HEK293 (cell line): Measurements from ENCODE around the gene AVP.

Source experiments
- CTCF ChIA-PET: fragments of 350-600 bp; formaldehyde crosslinking; extraction: SDS; loops from one replicate; lab custom pipeline; 2021; ENCODE audit warnings: antibody characterized with exemption; lab: Yijun Ruan, JAX
- POLR2A ChIA-PET: fragments of 300-600 bp; formaldehyde crosslinking; extraction: SDS; loops from one replicate; lab custom pipeline; 2020; ENCODE audit warnings: antibody characterized with exemption, inconsistent platforms; lab: Yijun Ruan, JAX
- H3K27ac ChIP-seq: fragments of 200-500 bp; sonication (Bioruptor generic); 2 replicates; pipeline ENCODE4 v1.5.1; 2014; ENCODE audit warnings: low read depth, low read length, control low read depth, inconsistent platforms; ENCODE audit errors: extremely low read depth
- H3K36me3 ChIP-seq, 2 experiments: fragments of 200-500 bp in 1 of 2; sonication (Bioruptor generic) in 1 of 2; 1 replicate in 1 of 2; 2 replicates in 1 of 2; pipeline ENCODE4 v1.5.1; 2014 to 2017; ENCODE audit warnings: inconsistent platforms in 2 of 2, low read length in 2 of 2; ENCODE audit not compliant: control insufficient read depth in 2 of 2, insufficient read depth in 1 of 2
- H3K4me1 ChIP-seq: fragments of 200-500 bp; sonication (Bioruptor generic); 2 replicates; pipeline ENCODE4 v1.5.1; 2014; ENCODE audit warnings: mild to moderate bottlenecking, low read length, inconsistent platforms; ENCODE audit not compliant: control insufficient read depth, insufficient read depth
- H3K4me3 ChIP-seq: 2 replicates; pipeline ENCODE4 v1.5.1; 2011; ENCODE audit warnings: low read depth, mild to moderate bottlenecking, control low read depth, low read length, moderate library complexity
- H3K9me3 ChIP-seq: fragments of 200-500 bp; sonication (Bioruptor generic); 2 replicates; pipeline ENCODE4 v1.5.1; 2014; ENCODE audit warnings: low read depth, low read length, inconsistent platforms; ENCODE audit not compliant: control insufficient read depth, insufficient read depth
- IKZF3 ChIP-seq: fragments of 450-650 bp; IDR thresholded peaks from 2 replicates; pipeline ENCODE4 v1.5.0; 2018; ENCODE audit warnings: missing biosample characterization, mild to moderate bottlenecking, missing genetic modification characterization, moderate library complexity
- MYNN ChIP-seq: fragments of 450-650 bp; formaldehyde crosslinking; IDR thresholded peaks from 2 replicates; pipeline ENCODE4 v1.5.1; 2016; ENCODE audit warnings: missing biosample characterization, missing genetic modification characterization, borderline replicate concordance
- ZEB2 ChIP-seq: fragments of 450-650 bp; formaldehyde crosslinking; IDR thresholded peaks from 2 replicates; pipeline ENCODE4 v1.5.1; 2016; ENCODE audit warnings: missing biosample characterization, missing genetic modification characterization
- ZNF132 ChIP-seq: fragments of 450-650 bp; formaldehyde crosslinking; IDR thresholded peaks from 2 replicates; pipeline ENCODE4 v1.5.1; 2017; ENCODE audit warnings: missing biosample characterization, missing genetic modification characterization, borderline replicate concordance
- ZNF223 ChIP-seq: fragments of 450-650 bp; formaldehyde crosslinking; IDR thresholded peaks from 2 replicates; pipeline ENCODE4 v1.5.1; 2016; ENCODE audit warnings: missing biosample characterization, missing genetic modification characterization
- ZNF521 ChIP-seq: fragments of 450-650 bp; formaldehyde crosslinking; IDR thresholded peaks from 2 replicates; pipeline ENCODE4 v1.5.1; 2017; ENCODE audit warnings: missing biosample characterization, mild to moderate bottlenecking, missing genetic modification characterization
- ZNF558 ChIP-seq: fragments of 450-650 bp; formaldehyde crosslinking; IDR thresholded peaks from 2 replicates; pipeline ENCODE4 v1.5.1; 2016; ENCODE audit warnings: missing biosample characterization, missing genetic modification characterization
- ZNF610 ChIP-seq: fragments of 450-650 bp; formaldehyde crosslinking; IDR thresholded peaks from 2 replicates; pipeline ENCODE4 v1.5.1; 2016; ENCODE audit warnings: missing biosample characterization, missing genetic modification characterization, borderline replicate concordance
- ZNF76 ChIP-seq: fragments of 450-650 bp; formaldehyde crosslinking; IDR thresholded peaks from 2 replicates; pipeline ENCODE4; 2016; ENCODE audit warnings: low read depth, missing biosample characterization, missing genetic modification characterization, borderline replicate concordance
- ZNF830 ChIP-seq: fragments of 450-650 bp; IDR thresholded peaks from 2 replicates; pipeline ENCODE4 v1.5.0; 2018; ENCODE audit warnings: missing biosample characterization, missing genetic modification characterization, low read depth, mild to moderate bottlenecking, moderate library complexity
- TF ChIP-seq, protein P1 (sequence below): fragments of 450-650 bp; formaldehyde crosslinking; IDR thresholded peaks from 2 replicates; pipeline ENCODE4 v1.5.1; 2016; ENCODE audit warnings: missing biosample characterization, missing genetic modification characterization
- TF ChIP-seq, protein P2 (sequence below): fragments of 450-650 bp; formaldehyde crosslinking; IDR thresholded peaks from 2 replicates; pipeline ENCODE4 v1.5.1; 2016; ENCODE audit warnings: missing biosample characterization, missing genetic modification characterization, low read depth
- TF ChIP-seq, protein P3 (sequence below): fragments of 450-650 bp; formaldehyde crosslinking; IDR thresholded peaks from 2 replicates; pipeline ENCODE4 v1.5.1; 2016; ENCODE audit warnings: missing biosample characterization, missing genetic modification characterization
- TF ChIP-seq, protein P4 (sequence below): fragments of 450-650 bp; formaldehyde crosslinking; IDR thresholded peaks from 2 replicates; pipeline ENCODE4 v1.5.1; 2017; ENCODE audit warnings: missing biosample characterization, mild to moderate bottlenecking, missing genetic modification characterization, moderate library complexity

AVP gene

DNA sequence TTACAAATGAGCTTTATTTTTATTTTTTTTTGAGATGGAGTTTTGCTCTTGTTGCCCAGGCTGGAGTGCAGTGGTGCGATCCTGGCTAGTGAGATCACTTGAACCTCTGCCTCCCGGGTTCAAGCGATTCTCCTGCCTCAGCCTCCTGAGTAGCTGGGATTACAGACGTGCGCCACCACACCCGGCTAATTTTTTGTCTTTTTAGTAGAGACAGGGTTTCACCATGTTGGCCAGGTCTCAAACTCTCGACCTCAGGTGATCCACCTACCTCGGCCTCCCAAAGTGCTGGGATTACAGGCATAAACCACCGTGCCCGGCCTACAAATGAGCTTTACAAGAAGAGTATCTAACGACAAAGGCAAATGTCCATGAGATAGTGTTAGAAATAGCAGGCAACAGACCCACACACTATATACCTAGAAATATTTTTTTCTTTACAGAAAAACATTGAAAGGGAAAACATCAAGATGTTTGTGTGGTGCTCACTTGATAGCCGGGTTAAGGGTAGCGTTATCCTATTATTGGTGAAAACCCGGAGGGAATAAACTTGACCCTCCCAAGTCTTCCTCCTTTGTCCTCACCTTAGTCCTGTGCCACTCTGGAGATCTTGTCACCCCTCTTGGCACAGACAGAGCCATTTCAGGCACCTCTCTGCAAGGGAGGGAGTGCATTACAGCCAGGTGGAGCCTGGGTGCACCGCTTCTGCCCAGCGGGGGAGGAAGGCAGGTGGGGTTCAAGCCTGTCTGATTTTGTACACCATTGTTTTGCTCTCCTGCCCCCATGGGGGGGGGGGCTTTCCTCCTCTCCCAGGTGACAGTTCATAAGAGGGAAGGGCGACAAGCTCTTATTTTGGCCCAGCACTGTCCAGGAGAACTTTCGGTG, 21.0 kb upstream of the AVP start:
- no peak overlapping the region for H3K4me3 ChIP-seq
- no peaks in the 10 kb centered on the region for H3K4me1 ChIP-seq
- H3K36me3 ChIP-seq, result peaks cover 0 to 8% of the 10 kb centered on the region in 2 experiments; a peak in 2 of 3 replicates
- H3K27ac ChIP-seq, result no peak overlapping the region
- TF ChIP-seq, protein P1, sequence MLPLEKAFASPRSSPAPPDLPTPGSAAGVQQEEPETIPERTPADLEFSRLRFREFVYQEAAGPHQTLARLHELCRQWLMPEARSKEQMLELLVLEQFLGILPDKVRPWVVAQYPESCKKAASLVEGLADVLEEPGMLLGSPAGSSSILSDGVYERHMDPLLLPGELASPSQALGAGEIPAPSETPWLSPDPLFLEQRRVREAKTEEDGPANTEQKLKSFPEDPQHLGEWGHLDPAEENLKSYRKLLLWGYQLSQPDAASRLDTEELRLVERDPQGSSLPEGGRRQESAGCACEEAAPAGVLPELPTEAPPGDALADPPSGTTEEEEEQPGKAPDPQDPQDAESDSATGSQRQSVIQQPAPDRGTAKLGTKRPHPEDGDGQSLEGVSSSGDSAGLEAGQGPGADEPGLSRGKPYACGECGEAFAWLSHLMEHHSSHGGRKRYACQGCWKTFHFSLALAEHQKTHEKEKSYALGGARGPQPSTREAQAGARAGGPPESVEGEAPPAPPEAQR, result no peak
- no peak for TF ChIP-seq ZNF558 (tag by site-specific recombination)
- TF ChIP-seq ZNF223, result no peak
- TF ChIP-seq, protein P2, sequence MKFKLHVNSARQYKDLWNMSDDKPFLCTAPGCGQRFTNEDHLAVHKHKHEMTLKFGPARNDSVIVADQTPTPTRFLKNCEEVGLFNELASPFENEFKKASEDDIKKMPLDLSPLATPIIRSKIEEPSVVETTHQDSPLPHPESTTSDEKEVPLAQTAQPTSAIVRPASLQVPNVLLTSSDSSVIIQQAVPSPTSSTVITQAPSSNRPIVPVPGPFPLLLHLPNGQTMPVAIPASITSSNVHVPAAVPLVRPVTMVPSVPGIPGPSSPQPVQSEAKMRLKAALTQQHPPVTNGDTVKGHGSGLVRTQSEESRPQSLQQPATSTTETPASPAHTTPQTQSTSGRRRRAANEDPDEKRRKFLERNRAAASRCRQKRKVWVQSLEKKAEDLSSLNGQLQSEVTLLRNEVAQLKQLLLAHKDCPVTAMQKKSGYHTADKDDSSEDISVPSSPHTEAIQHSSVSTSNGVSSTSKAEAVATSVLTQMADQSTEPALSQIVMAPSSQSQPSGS (tag by site-specific recombination), result no peak
- TF ChIP-seq, protein P3, sequence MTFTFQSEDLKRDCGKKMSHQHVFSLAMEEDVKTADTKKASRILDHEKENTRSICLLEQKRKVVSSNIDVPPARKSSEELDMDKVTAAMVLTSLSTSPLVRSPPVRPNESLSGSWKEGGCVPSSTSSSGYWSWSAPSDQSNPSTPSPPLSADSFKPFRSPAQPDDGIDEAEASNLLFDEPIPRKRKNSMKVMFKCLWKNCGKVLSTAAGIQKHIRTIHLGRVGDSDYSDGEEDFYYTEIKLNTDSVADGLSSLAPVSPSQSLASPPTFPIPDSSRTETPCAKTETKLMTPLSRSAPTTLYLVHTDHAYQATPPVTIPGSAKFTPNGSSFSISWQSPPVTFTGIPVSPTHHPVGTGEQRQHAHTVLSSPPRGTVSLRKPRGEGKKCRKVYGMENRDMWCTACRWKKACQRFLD (tag by site-specific recombination), result no peak
- TF ChIP-seq, protein P4, sequence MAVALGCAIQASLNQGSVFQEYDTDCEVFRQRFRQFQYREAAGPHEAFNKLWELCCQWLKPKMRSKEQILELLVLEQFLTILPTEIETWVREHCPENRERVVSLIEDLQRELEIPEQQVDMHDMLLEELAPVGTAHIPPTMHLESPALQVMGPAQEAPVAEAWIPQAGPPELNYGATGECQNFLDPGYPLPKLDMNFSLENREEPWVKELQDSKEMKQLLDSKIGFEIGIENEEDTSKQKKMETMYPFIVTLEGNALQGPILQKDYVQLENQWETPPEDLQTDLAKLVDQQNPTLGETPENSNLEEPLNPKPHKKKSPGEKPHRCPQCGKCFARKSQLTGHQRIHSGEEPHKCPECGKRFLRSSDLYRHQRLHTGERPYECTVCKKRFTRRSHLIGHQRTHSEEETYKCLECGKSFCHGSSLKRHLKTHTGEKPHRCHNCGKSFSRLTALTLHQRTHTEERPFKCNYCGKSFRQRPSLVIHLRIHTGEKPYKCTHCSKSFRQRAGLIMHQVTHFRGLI (tag by site-specific recombination), result no peak
- TF ChIP-seq ZNF610 (tag by site-specific recombination), result no peak
- no peak for TF ChIP-seq MYNN (tag by site-specific recombination)
- TF ChIP-seq ZNF830, result no peak
- no peak for TF ChIP-seq IKZF3
- no peak for TF ChIP-seq ZEB2 (tag by site-specific recombination)
- POLR2A ChIA-PET, result no interaction called here
- CTCF ChIA-PET, result interaction anchor here (0.6 to 1.3 kb wide), 7 partner anchors 10 to 267 kb away, joined by 3 to 6 read pairs (median 3); no protein-coding TSS in a partner anchor
- no peaks in the 10 kb centered on the region for H3K9me3 ChIP-seq

DNA sequence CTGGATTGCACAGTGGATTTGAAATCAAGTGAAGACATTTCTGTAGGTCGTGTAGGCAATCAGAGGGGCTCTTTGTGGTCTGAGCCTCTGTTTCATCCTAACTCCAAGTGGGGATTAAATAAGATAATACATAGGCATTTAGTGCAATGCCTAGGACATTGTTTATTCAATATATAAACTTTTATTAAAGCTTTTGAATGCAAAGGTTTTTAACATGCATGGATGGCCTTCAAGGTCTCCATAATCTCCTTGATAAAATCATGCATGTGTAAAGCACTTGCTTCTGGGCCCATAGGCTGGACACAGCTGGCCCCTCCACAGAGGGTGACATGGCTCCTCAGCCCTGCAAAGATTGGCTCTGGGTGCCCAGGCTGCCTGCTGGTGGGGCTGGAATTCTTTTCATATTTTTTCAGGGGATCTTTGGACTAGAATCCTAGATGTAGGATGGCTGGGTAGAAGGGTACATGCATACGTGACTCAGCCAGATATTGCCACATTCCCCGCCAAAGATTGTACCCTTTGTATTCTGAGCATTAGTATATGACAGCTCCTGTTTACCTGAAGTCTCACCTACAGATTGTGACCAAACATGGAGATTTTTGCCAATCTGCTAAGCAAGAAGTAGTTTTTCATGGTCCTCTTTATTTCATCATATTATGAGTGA, 19.0 kb upstream of the AVP start:
- no peak overlapping the region for H3K4me3 ChIP-seq
- H3K9me3 ChIP-seq, result no peaks in the 10 kb centered on the region
- no peaks in the 10 kb centered on the region for H3K4me1 ChIP-seq
- no peaks in the 10 kb centered on the region; a peak in 1 of 3 replicates for H3K36me3 ChIP-seq
- CTCF ChIA-PET, result interaction anchor here (0.9 to 1.9 kb wide), 4 partner anchors 10 to 15 kb away, joined by 3 to 6 read pairs (median 4); no protein-coding TSS in a partner anchor
- POLR2A ChIA-PET, result no interaction called here
- TF ChIP-seq ZNF76 (tag by site-specific recombination) (no peak), ZNF132 (tag by site-specific recombination) (no peak), ZNF521 (tag by site-specific recombination) (no peak)
- TF ChIP-seq, all 188 proteins: peak for 0
- H3K27ac ChIP-seq, result no peak overlapping the region
